CD4-positive, alpha-beta memory T cell (primary cell): ENCODE measurements around the gene SINHCAF. TPM values are rescaled to one million over a fixed set of nuclear protein-coding genes. Genes with fewer than 3 reads are reported as not detected.
A peak's percentile ranks its signal among the peaks of the same experiment; 100 is the strongest.

Experiments used
- CTCF ChIA-PET: fragments of 350-600 bp; sonication (Branson Sonifier 250); formaldehyde crosslinking; loops from one replicate; lab custom pipeline; 2021; ENCODE audit warnings: inconsistent platforms; ENCODE audit not compliant: partially characterized antibody; lab: Charles Lee
- POLR2A ChIA-PET: fragments of 350-600 bp; sonication (Branson Sonifier 250); formaldehyde crosslinking; loops from one replicate; lab custom pipeline; 2021; ENCODE audit not compliant: partially characterized antibody; lab: Charles Lee
- DNase-seq, 5 donors: peaks; one replicate each; pipeline versions ENCODE4 v3.0.0 to v3.0.0-alpha.2; 2020 to 2022; ENCODE audit warnings: mixed read lengths in 1 of 5
- H3K27ac ChIP-seq: one replicate; pipeline ENCODE4 v1.7.0; 2013; ENCODE audit warnings: low read depth, low read length
- H3K27me3 ChIP-seq: 2 replicates; pipeline ENCODE4 v1.7.0; 2013; ENCODE audit warnings: mild to moderate bottlenecking, low read length, moderate library complexity; ENCODE audit not compliant: insufficient read depth
- H3K36me3 ChIP-seq: 2 replicates; pipeline ENCODE4 v1.7.0; 2013; ENCODE audit warnings: mild to moderate bottlenecking, low read length, moderate library complexity; ENCODE audit not compliant: insufficient read depth
- H3K4me1 ChIP-seq: 2 replicates; pipeline ENCODE4 v1.7.0; 2013; ENCODE audit warnings: mild to moderate bottlenecking, low read length, moderate library complexity; ENCODE audit not compliant: insufficient read depth
- H3K4me3 ChIP-seq, 2 donors: one replicate each; pipeline ENCODE4 v1.7.0; 2013; ENCODE audit warnings: low read length in 2 of 2, mild to moderate bottlenecking in 1 of 2
- H3K9me3 ChIP-seq, 2 donors: one replicate each; pipeline ENCODE4 v1.7.0; 2013; ENCODE audit warnings: low read length in 2 of 2, control low read depth in 1 of 2; ENCODE audit not compliant: control insufficient read depth in 1 of 2
- H3K27ac Mint-ChIP-seq, 7 donors: one replicate each; pipeline ENCODE4 v1.8.0; 2020 to 2021; ENCODE audit warnings: mixed read lengths in 7 of 7, mild to moderate bottlenecking in 6 of 7, inconsistent platforms in 3 of 7, moderate library complexity in 3 of 7
- H3K27me3 Mint-ChIP-seq, 2 donors: one replicate each; pipeline ENCODE4 v1.8.0; 2020 to 2021; ENCODE audit warnings: mixed read lengths in 2 of 2
- H3K36me3 Mint-ChIP-seq, 2 donors: one replicate each; pipeline ENCODE4 v1.8.0; 2020 to 2021; ENCODE audit warnings: mixed read lengths in 2 of 2, inconsistent platforms in 1 of 2, mild to moderate bottlenecking in 1 of 2
- H3K4me1 Mint-ChIP-seq, 4 donors: one replicate each; pipeline ENCODE4 v1.8.0; 2020 to 2021; ENCODE audit warnings: mixed read lengths in 4 of 4, mild to moderate bottlenecking in 1 of 4
- H3K4me3 Mint-ChIP-seq, 8 donors: one replicate each; pipeline ENCODE4 v1.8.0; 2020 to 2021; ENCODE audit warnings: mixed read lengths in 8 of 8, mild to moderate bottlenecking in 7 of 8, moderate library complexity in 6 of 8, inconsistent platforms in 3 of 8
- H3K9me3 Mint-ChIP-seq, 8 donors: one replicate each; pipeline ENCODE4 v1.8.0; 2020 to 2021; ENCODE audit warnings: mixed read lengths in 8 of 8, mild to moderate bottlenecking in 5 of 8, inconsistent platforms in 3 of 8, moderate library complexity in 1 of 8
- intact Hi-C: fragments of 100-400 bp; cut with micrococcal nuclease; formaldehyde crosslinking; loops from one replicate; pipeline ENCODE4 v1.15.1; 2023
- polyA plus RNA-seq, 2 donors: library from polyadenylated mRNA; unstranded; fragments of 300-500 nt; fragmentation: Illumina TruSeq; gene quantifications; one replicate each; pipeline ENCODE4 v1.2.3, GENCODE V29; 2021
- total RNA-seq, 2 experiments: library from RNA; stranded (reverse); gene quantifications; one replicate each; pipeline ENCODE4 v1.2.3, GENCODE V29; 2021

SINHCAF gene
- total and polyA plus RNA-seq, 4 experiments from 2014 or later, result 69.6 to 98.5 (median 92.2) TPM

DNA sequence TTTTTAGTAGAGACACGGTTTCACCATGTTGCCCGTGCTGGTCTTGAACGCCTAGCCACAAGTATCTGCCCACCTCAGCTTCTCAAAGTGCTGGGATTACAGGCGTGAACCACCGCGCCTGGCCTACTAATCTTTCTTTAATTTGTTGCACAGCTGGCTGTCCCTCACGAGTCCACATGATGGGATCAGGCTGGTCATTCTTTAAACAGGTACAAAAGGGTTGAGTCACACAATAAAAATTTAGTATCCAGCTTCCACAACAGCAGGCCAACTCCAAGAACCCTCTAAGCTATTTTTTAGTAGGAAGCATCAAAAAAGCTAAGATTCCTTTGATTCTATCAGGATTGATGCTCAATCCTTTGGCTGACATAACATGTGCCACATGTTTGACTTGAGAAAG is 17.8 kb downstream of the SINHCAF start:
- H3K4me3 Mint-ChIP-seq, result no peak overlapping the region
- CTCF ChIA-PET, result interaction anchor here (0.8 kb wide), 1 partner anchor 10 kb away, joined by 3 read pairs; no protein-coding TSS in a partner anchor
- H3K27me3 Mint-ChIP-seq, result no peaks in the 10 kb centered on the region
- H3K27ac Mint-ChIP-seq, result no peak overlapping the region
- H3K27ac ChIP-seq, result no peak overlapping the region
- POLR2A ChIA-PET, result no interaction called here
- peaks cover 34 to 65% (median 45%) of the 10 kb centered on the region in 4 donors for H3K4me1 Mint-ChIP-seq
- no peaks in the 10 kb centered on the region for H3K9me3 ChIP-seq
- H3K27me3 ChIP-seq, result no peaks in the 10 kb centered on the region
- H3K36me3 Mint-ChIP-seq, result peaks cover 44 to 49% of the 10 kb centered on the region in 2 donors
- H3K4me3 ChIP-seq, result no peak overlapping the region
- no peaks in the 10 kb centered on the region for H3K4me1 ChIP-seq
- peaks cover 18% of the 10 kb centered on the region for H3K36me3 ChIP-seq
- no peaks in the 10 kb centered on the region for H3K9me3 Mint-ChIP-seq
- intact Hi-C loops, result no loop called here
- DNase-seq, result no peak

DNA sequence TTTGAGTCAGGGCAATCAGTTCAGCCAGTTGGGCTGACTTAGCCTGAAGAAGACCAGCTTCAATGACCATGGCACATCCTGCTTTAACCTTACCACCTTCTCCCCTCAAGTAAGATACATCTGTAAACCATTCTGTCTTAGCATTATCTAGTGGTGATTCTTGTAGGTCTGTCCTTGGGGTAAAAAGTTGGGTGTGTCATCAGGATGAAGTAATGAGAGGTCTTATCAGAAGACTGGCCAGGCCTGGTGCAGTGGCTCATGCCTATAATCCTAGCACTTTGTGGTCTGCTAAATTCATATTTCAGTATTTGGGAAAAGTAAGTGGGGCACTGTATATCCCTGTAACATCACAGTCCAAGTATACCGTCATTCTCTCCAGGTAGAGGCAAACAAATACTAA is 19.1 kb downstream of the SINHCAF start:
- Mint-ChIP-seq H3K27me3 (no peaks in the 10 kb centered on the region), H3K27ac (peak overlapping the region in 1 of 7 donors; percentile 42), H3K36me3 (peaks cover 43 to 50% of the 10 kb centered on the region in 2 donors), H3K4me3 (no peak overlapping the region), H3K9me3 (no peaks in the 10 kb centered on the region), H3K4me1 (peaks cover 33 to 57% (median 42%) of the 10 kb centered on the region in 4 donors)
- no peaks in the 10 kb centered on the region for H3K4me1 ChIP-seq
- ChIA-PET POLR2A (interaction anchor here (0.9 kb wide), 1 partner anchor 17 kb away, joined by 3 read pairs; no protein-coding TSS in a partner anchor), CTCF (no interaction called here)
- H3K27me3 ChIP-seq, result no peaks in the 10 kb centered on the region
- no peaks in the 10 kb centered on the region for H3K9me3 ChIP-seq
- H3K4me3 ChIP-seq, result no peak overlapping the region
- no peak for DNase-seq
- intact Hi-C loops, result no loop called here
- H3K36me3 ChIP-seq, result peaks cover 22% of the 10 kb centered on the region
- H3K27ac ChIP-seq, result no peak overlapping the region

DNA sequence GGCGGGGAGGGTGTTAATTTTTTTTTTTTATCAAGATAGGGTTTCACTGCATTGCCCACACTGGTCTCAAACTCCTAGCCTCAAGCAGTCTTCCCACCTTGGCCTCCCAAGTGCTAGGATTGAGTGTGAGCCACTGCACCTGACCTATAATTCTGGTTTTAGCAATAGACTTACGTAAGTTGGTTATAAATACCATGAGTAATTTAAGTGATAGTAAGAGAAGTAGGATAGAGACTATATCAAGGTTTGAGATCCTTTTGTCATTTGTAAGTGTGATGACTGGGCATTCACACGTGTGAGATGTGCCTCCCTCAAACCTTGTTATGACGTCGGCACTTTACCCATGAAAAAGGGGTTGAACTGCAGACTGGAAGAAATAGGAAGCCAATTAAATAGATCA is 22.5 kb downstream of the SINHCAF start:
- H3K4me3 Mint-ChIP-seq, result no peak overlapping the region
- H3K27me3 Mint-ChIP-seq, result no peaks in the 10 kb centered on the region
- no peak overlapping the region for H3K4me3 ChIP-seq
- no peaks in the 10 kb centered on the region for H3K9me3 Mint-ChIP-seq
- no peaks in the 10 kb centered on the region for H3K9me3 ChIP-seq
- peaks cover 35 to 53% (median 45%) of the 10 kb centered on the region in 4 donors for H3K4me1 Mint-ChIP-seq
- CTCF ChIA-PET, result interaction anchor here (3.2 kb wide), 1 partner anchor 32 kb away, joined by 13 read pairs; no protein-coding TSS in a partner anchor
- H3K4me1 ChIP-seq, result no peaks in the 10 kb centered on the region
- POLR2A ChIA-PET, result no interaction called here
- H3K36me3 Mint-ChIP-seq, result peaks cover 43 to 50% of the 10 kb centered on the region in 2 donors
- H3K27ac ChIP-seq, result no peak overlapping the region
- intact Hi-C loops, result no loop called here
- peaks cover 27% of the 10 kb centered on the region for H3K36me3 ChIP-seq
- no peaks in the 10 kb centered on the region for H3K27me3 ChIP-seq
- no peak for DNase-seq
- H3K27ac Mint-ChIP-seq, result peak overlapping the region in 1 of 7 donors; percentile 35

DNA sequence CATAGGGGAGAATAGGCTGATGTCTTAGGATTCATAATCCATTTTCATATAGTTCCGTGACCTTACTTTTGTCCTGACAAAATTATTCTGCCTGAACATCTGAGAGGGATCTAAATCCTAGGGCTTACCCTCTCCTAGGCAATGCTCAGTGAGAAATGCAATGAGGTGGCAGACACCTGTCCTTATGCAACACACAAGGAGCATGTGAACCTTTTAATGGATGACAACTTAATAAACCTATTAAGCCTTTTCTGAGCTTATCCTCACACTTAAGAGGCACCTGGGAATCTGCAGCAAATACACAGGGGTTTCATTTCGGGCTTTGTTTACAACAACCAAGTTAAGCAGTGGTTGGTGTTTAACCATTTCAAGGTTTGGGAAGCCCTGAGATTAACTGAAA is 24.6 kb downstream of the SINHCAF start:
- H3K4me1 Mint-ChIP-seq, result peaks cover 31 to 44% (median 41%) of the 10 kb centered on the region in 4 donors

DNA sequence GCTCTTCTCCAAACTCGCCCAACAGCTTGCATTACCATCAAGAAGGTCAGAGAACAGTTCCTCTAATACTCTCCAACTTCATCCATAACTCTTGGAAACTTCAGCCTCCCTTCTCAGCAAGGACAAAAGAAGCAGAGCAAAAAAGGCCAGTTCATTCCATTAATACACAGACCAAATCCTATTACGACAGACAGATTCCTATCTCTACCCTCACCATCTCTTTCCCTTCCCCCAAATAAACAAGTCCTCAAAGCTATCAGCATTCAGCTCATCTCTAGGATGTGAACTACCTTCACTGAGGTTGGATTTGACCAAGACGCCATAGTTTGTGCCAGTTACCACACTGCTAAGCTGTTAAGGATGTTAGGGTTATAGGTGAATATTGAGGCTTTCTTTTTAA is 25.2 kb downstream of the SINHCAF start:
- Histone ChIP-seq H3K27ac (no peak overlapping the region), H3K36me3 (peaks cover 27% of the 10 kb centered on the region), H3K9me3 (no peaks in the 10 kb centered on the region), H3K27me3 (no peaks in the 10 kb centered on the region), H3K4me1 (no peaks in the 10 kb centered on the region), H3K4me3 (no peak overlapping the region)
- ChIA-PET CTCF (interaction anchor here (0.7 to 2.0 kb wide), 3 partner anchors 26 to 29 kb away, joined by 3 to 8 read pairs (median 3); no protein-coding TSS in a partner anchor), POLR2A (interaction anchor here (1.1 kb wide), 1 partner anchor 26 kb away, joined by 3 read pairs; no protein-coding TSS in a partner anchor)
- H3K9me3 Mint-ChIP-seq, result no peaks in the 10 kb centered on the region
- intact Hi-C loops, result no loop called here
- H3K4me3 Mint-ChIP-seq, result no peak overlapping the region
- no peak for DNase-seq
- H3K36me3 Mint-ChIP-seq, result peaks cover 39 to 59% of the 10 kb centered on the region in 2 donors
- no peaks in the 10 kb centered on the region for H3K27me3 Mint-ChIP-seq
- peaks cover 29 to 40% (median 38%) of the 10 kb centered on the region in 4 donors for H3K4me1 Mint-ChIP-seq
- peak overlapping the region in 4 of 7 donors; percentile 9 to 69 (median 57) for H3K27ac Mint-ChIP-seq

More for the DNA sequence above, 24.6 kb downstream of the SINHCAF start:
- ChIA-PET POLR2A (interaction anchor here (1.1 kb wide), 1 partner anchor 25 kb away, joined by 3 read pairs; no protein-coding TSS in a partner anchor), CTCF (interaction anchor here (0.7 to 2.0 kb wide), 2 partner anchors 27 to 30 kb away, joined by 3 to 8 read pairs; no protein-coding TSS in a partner anchor)
- no peak overlapping the region for H3K4me3 Mint-ChIP-seq
- Histone ChIP-seq H3K27ac (no peak overlapping the region), H3K4me1 (no peaks in the 10 kb centered on the region), H3K36me3 (peaks cover 27% of the 10 kb centered on the region), H3K27me3 (no peaks in the 10 kb centered on the region), H3K9me3 (no peaks in the 10 kb centered on the region), H3K4me3 (no peak overlapping the region)
- peaks cover 40 to 62% of the 10 kb centered on the region in 2 donors for H3K36me3 Mint-ChIP-seq
- peak overlapping the region in 3 of 7 donors; percentile 11 to 69 (median 39) for H3K27ac Mint-ChIP-seq
- DNase-seq, result no peak
- H3K27me3 Mint-ChIP-seq, result no peaks in the 10 kb centered on the region
- H3K9me3 Mint-ChIP-seq, result no peaks in the 10 kb centered on the region
- intact Hi-C loops, result no loop called here

DNA sequence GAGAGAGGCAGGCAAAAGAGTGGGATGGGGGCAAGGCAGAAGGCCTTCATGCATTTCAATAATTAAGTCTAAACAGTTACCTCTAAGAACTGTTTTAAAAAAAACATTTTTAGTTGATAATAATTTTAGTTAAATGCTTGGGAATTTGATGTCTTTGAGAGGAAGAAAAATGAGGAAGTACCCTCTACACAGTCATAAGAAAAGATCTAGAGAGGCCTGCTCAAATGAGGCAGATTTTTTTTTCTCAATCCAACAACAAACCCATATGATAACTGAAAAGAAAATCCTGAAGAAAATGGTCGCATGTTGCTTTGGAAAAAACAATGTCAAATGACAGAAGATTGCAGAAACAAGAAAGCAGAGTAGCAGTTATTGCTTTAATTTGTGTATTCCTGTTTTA is 25.6 kb downstream of the SINHCAF start:
- Mint-ChIP-seq H3K36me3 (peaks cover 39 to 59% of the 10 kb centered on the region in 2 donors), H3K4me1 (peaks cover 29 to 39% (median 37%) of the 10 kb centered on the region in 4 donors), H3K4me3 (no peak overlapping the region), H3K9me3 (no peaks in the 10 kb centered on the region), H3K27ac (no peak overlapping the region), H3K27me3 (no peaks in the 10 kb centered on the region)
- Histone ChIP-seq H3K36me3 (peaks cover 27% of the 10 kb centered on the region), H3K27ac (no peak overlapping the region), H3K4me1 (no peaks in the 10 kb centered on the region), H3K9me3 (no peaks in the 10 kb centered on the region), H3K4me3 (no peak overlapping the region), H3K27me3 (no peaks in the 10 kb centered on the region)
- intact Hi-C loops, result no loop called here
- no peak for DNase-seq
- CTCF ChIA-PET, result interaction anchor here (1.1 kb wide), 1 partner anchor 29 kb away, joined by 3 read pairs; no protein-coding TSS in a partner anchor
- POLR2A ChIA-PET, result no interaction called here

DNA sequence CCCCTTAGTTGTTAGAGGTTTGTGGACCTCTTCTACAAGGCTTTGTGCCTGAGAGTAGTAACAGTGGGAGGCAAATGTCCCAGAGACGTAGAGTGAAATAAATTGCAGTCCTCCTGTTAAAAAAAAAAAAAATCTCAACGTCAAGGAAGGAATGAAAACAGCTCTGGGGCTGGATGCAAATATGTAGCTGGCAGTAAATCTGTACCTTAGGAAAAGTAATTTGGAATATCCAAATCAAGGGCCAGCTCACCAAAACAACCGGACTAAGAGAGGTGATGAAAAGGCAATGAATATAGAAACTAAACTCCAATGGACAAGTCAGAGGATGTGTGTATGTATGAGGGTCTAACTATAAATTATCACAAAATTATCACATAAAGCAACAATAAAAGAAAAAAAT is 27.0 kb downstream of the SINHCAF start:
- ChIA-PET CTCF (interaction anchor here (0.6 to 3.2 kb wide), 3 partner anchors 9 to 104 kb away, joined by 3 to 20 read pairs (median 3); no protein-coding TSS in a partner anchor), POLR2A (no interaction called here)
- no peaks in the 10 kb centered on the region for H3K9me3 ChIP-seq
- H3K27me3 ChIP-seq, result no peaks in the 10 kb centered on the region
- peaks cover 22 to 32% (median 30%) of the 10 kb centered on the region in 4 donors for H3K4me1 Mint-ChIP-seq
- H3K36me3 Mint-ChIP-seq, result peaks cover 38 to 56% of the 10 kb centered on the region in 2 donors
- no peak overlapping the region for H3K4me3 Mint-ChIP-seq
- H3K27ac Mint-ChIP-seq, result peak overlapping the region in 4 of 7 donors; percentile 10 to 82 (median 66)
- no peaks in the 10 kb centered on the region for H3K27me3 Mint-ChIP-seq
- DNase-seq, result no peak
- H3K4me3 ChIP-seq, result no peak overlapping the region
- H3K36me3 ChIP-seq, result peaks cover 28% of the 10 kb centered on the region
- H3K4me1 ChIP-seq, result no peaks in the 10 kb centered on the region
- no peaks in the 10 kb centered on the region for H3K9me3 Mint-ChIP-seq
- H3K27ac ChIP-seq, result no peak overlapping the region
- intact Hi-C loops, result no loop called here
